A549 (cell line): ENCODE data around the gene INTS15. TPM values are rescaled to one million over a fixed set of nuclear protein-coding genes. Genes with fewer than 3 reads are reported as not detected.

ENCODE experiments used
- ATAC-seq, 2 experiments: fragments of 200-7000 bp in 1 of 2; fragments of >200 bp in 1 of 2; cut with Nextera tagmentation in 1 of 2; cut with Tn5 transposase in 1 of 2; 3 replicates each; pipeline versions ENCODE4 v1.8.0 to v1.9.1; 2018 to 2020; ENCODE audit warnings: mild to moderate bottlenecking in 1 of 2, moderate library complexity in 1 of 2
- CTCF ChIA-PET: fragments of 300-600 bp; sonication (Branson Sonifier 250); formaldehyde crosslinking; extraction: SDS; loops from one replicate; lab custom pipeline; 2021; ENCODE audit warnings: antibody characterized with exemption, inconsistent platforms; lab: Yijun Ruan, JAX
- POLR2A ChIA-PET: fragments of 350-600 bp; formaldehyde crosslinking; extraction: SDS; loops from one replicate; lab custom pipeline; 2021; ENCODE audit warnings: antibody characterized with exemption, inconsistent platforms; lab: Yijun Ruan, JAX
- DNase-seq, 2 experiments: peaks; one replicate each; pipeline versions ENCODE4 v3.0.0 to v3.0.0-alpha.2; 2011 to 2016; ENCODE audit warnings: low read depth in 1 of 2, low spot score in 1 of 2
- FAIRE-seq: peaks from 2 replicates; lab custom pipeline; 2011; peaks lifted over from hg19 to GRCh38; lab: Jason Lieb, UNC
- H3K27ac ChIP-seq, 2 experiments: fragments of >200 bp; sonication (Bioruptor Twin); formaldehyde crosslinking; 3 replicates each; pipeline ENCODE4 v1.5.1; 2016 to 2017
- H3K4me1 ChIP-seq: fragments of >200 bp; sonication (Bioruptor Twin); formaldehyde crosslinking; 3 replicates; pipeline ENCODE4 v1.6.1; 2016
- H3K4me2 ChIP-seq: fragments of >200 bp; sonication (Bioruptor Twin); formaldehyde crosslinking; 3 replicates; pipeline ENCODE4 v1.6.1; 2016
- H3K4me3 ChIP-seq: fragments of >200 bp; sonication (Bioruptor Twin); formaldehyde crosslinking; 3 replicates; pipeline ENCODE4 v1.5.1; 2016
- H3K9me3 ChIP-seq: fragments of >200 bp; sonication (Bioruptor Twin); formaldehyde crosslinking; 3 replicates; pipeline ENCODE4 v1.6.1; 2016
- CBX8 ChIP-seq: fragments of 200-600 bp; sonication (generic); IDR thresholded peaks from 2 replicates; pipeline ENCODE4 v1.6.1; 2016
- CEBPB ChIP-seq, 2 experiments: fragments of >200 bp in 1 of 2; sonication (Bioruptor Twin) in 1 of 2; formaldehyde crosslinking in 1 of 2; IDR thresholded peaks; 2 replicates each; pipeline ENCODE4 v1.6.1; 2012 to 2016
- CHD4 ChIP-seq: fragments of 200-600 bp; sonication (generic); IDR thresholded peaks from 2 replicates; pipeline ENCODE4 v1.6.1; 2016; ENCODE audit warnings: antibody characterized with exemption, mild to moderate bottlenecking, borderline replicate concordance
- CTCF ChIP-seq: fragments of >200 bp; sonication (Bioruptor Twin); formaldehyde crosslinking; IDR thresholded peaks from 3 replicates; pipeline ENCODE4 v1.5.1; 2016
- EHF ChIP-seq: fragments of 250-450 bp; sonication (Bioruptor Pico); IDR thresholded peaks from 2 replicates; pipeline ENCODE4 v1.5.0; 2020; ENCODE audit warnings: mild to moderate bottlenecking
- EHMT2 ChIP-seq: fragments of 200-600 bp; sonication (generic); IDR thresholded peaks from 2 replicates; pipeline ENCODE4 v1.6.1; 2016; ENCODE audit warnings: antibody characterized with exemption, low read depth, mild to moderate bottlenecking, moderate library complexity
- FOSB ChIP-seq: fragments of 250-450 bp; sonication (Bioruptor Pico); IDR thresholded peaks from 2 replicates; pipeline ENCODE4 v1.5.0; 2020; ENCODE audit warnings: mild to moderate bottlenecking, moderate library complexity
- GATA3 ChIP-seq: IDR thresholded peaks from 2 replicates; pipeline ENCODE4 v1.6.1; 2012; ENCODE audit warnings: borderline replicate concordance
- HDAC2 ChIP-seq: fragments of 200-600 bp; sonication (generic); IDR thresholded peaks from 2 replicates; pipeline ENCODE4 v1.6.1; 2016
- HEYL ChIP-seq: fragments of 250-450 bp; sonication (Bioruptor Pico); IDR thresholded peaks from 2 replicates; pipeline ENCODE4 v1.8.0; 2021; ENCODE audit warnings: mild to moderate bottlenecking, moderate library complexity
- HOXA7 ChIP-seq: fragments of 250-450 bp; sonication (Bioruptor Pico); IDR thresholded peaks from 2 replicates; pipeline ENCODE4 v1.5.0; 2020; ENCODE audit warnings: mild to moderate bottlenecking, moderate library complexity
- HOXB13 ChIP-seq: fragments of 250-450 bp; sonication (Bioruptor Pico); IDR thresholded peaks from 2 replicates; pipeline ENCODE4 v1.5.0; 2020; ENCODE audit warnings: low read depth, mild to moderate bottlenecking, moderate library complexity
- HOXB5 ChIP-seq: fragments of 250-450 bp; sonication (Bioruptor Pico); IDR thresholded peaks from 2 replicates; pipeline ENCODE4 v1.5.0; 2020; ENCODE audit warnings: mild to moderate bottlenecking, moderate library complexity
- MAFK ChIP-seq: fragments of 450-650 bp; IDR thresholded peaks from 2 replicates; pipeline ENCODE4 v1.6.1; 2014; ENCODE audit not compliant: partially characterized antibody
- MAZ ChIP-seq: fragments of 150-350 bp; IDR thresholded peaks from 2 replicates; pipeline ENCODE4 v1.6.1; 2014; ENCODE audit warnings: antibody characterized with exemption, low read depth, low read length, borderline replicate concordance
- NFE2L2 ChIP-seq: fragments of 150-350 bp; conservative IDR thresholded peaks from 2 replicates; pipeline ENCODE4 v1.6.1; 2014; ENCODE audit warnings: low read length
- NPAS2 ChIP-seq: fragments of 250-450 bp; sonication (Bioruptor Pico); IDR thresholded peaks from 2 replicates; pipeline ENCODE4 v1.8.0; 2022; ENCODE audit warnings: mild to moderate bottlenecking, moderate library complexity, borderline replicate concordance
- PBX3 ChIP-seq: IDR thresholded peaks from 2 replicates; pipeline ENCODE4 v1.6.1; 2012
- PHF8 ChIP-seq: fragments of 200-600 bp; sonication (generic); IDR thresholded peaks from 2 replicates; pipeline ENCODE4 v1.6.1; 2016; ENCODE audit warnings: low read depth, mild to moderate bottlenecking, antibody characterized with exemption, moderate library complexity, borderline replicate concordance
- POLR2AphosphoS2 ChIP-seq: conservative IDR thresholded peaks from 2 replicates; pipeline ENCODE4 v1.6.1; 2012; ENCODE audit warnings: low read length, improper control_type of control experiment, inconsistent platforms
- RAD21 ChIP-seq, 2 experiments: fragments of >200 bp in 1 of 2; sonication (Bioruptor Twin) in 1 of 2; formaldehyde crosslinking in 1 of 2; IDR thresholded peaks in 1 of 2; conservative IDR thresholded peaks in 1 of 2; 2 replicates in 1 of 2; 3 replicates in 1 of 2; pipeline ENCODE4 v1.6.1; 2012 to 2018; ENCODE audit warnings: inconsistent platforms in 1 of 2
- RARB ChIP-seq: fragments of 250-450 bp; sonication (Bioruptor Pico); IDR thresholded peaks from 2 replicates; pipeline ENCODE4 v1.8.0; 2021; ENCODE audit warnings: mild to moderate bottlenecking, moderate library complexity
- RFX5 ChIP-seq: fragments of 450-650 bp; IDR thresholded peaks from 2 replicates; pipeline ENCODE4 v1.7.1; 2014; ENCODE audit warnings: antibody characterized with exemption, mild to moderate bottlenecking, moderate library complexity
- SREBF2 ChIP-seq: fragments of 450-650 bp; IDR thresholded peaks from 2 replicates; pipeline ENCODE4 v1.6.1; 2014; ENCODE audit warnings: mild to moderate bottlenecking, moderate library complexity
- TFCP2L1 ChIP-seq: fragments of 250-450 bp; sonication (Bioruptor Pico); IDR thresholded peaks from 2 replicates; pipeline ENCODE4 v1.5.0; 2021; ENCODE audit warnings: mild to moderate bottlenecking
- TP53 ChIP-seq: fragments of 250-450 bp; sonication (Bioruptor Pico); IDR thresholded peaks from 2 replicates; pipeline ENCODE4 v1.5.0; 2021; ENCODE audit warnings: mild to moderate bottlenecking, moderate library complexity
- ZC3H11A ChIP-seq: fragments of 450-650 bp; IDR thresholded peaks from 2 replicates; pipeline ENCODE4 v1.6.1; 2014; ENCODE audit warnings: antibody characterized with exemption, mild to moderate bottlenecking
- ZFP36 ChIP-seq: fragments of 450-650 bp; IDR thresholded peaks from 2 replicates; pipeline ENCODE4 v1.6.1; 2014; ENCODE audit warnings: borderline replicate concordance; ENCODE audit not compliant: partially characterized antibody
- ZNF302 ChIP-seq: fragments of 250-450 bp; sonication (Bioruptor Pico); IDR thresholded peaks from 2 replicates; pipeline ENCODE4 v1.9.0; 2021; ENCODE audit warnings: inconsistent platforms, mild to moderate bottlenecking, moderate library complexity
- ZSCAN20 ChIP-seq: fragments of 250-450 bp; sonication (Bioruptor Pico); IDR thresholded peaks from 2 replicates; pipeline ENCODE4 v1.8.0; 2022; ENCODE audit warnings: mild to moderate bottlenecking, moderate library complexity
- WGBS: methylation state at CpG from one replicate; pipeline ENCODE4 v1.1.6; 2017; ENCODE audit errors: missing lambda C conversion rate; 5-methylcytosine and 5-hydroxymethylcytosine counted together
- polyA plus RNA-seq, 4 experiments: library from polyadenylated mRNA; depleted of rRNA in 3 of 4; stranded (reverse); fragments of >200 nt; fragmentation: RNase III in 1 of 4; extraction: RNeasy Plus Mini Kit Qiagen cat#74134 plus additional on column Dnase treatment in 1 of 4; gene quantifications; 2 replicates in 3 of 4; 3 replicates in 1 of 4; pipeline ENCODE4 v1.2.3, GENCODE V29; 2011 to 2017
- TF ChIP-seq, protein P1 (sequence below): fragments of >200 bp; sonication (Bioruptor Twin); formaldehyde crosslinking; IDR thresholded peaks from 2 replicates; pipeline ENCODE4 v1.6.1; 2016

The INTS15 gene
- polyA plus RNA-seq, 2 of the 4 experiments (the other 2 are of a cell fraction): 14.7 to 23.4 TPM

DNA sequence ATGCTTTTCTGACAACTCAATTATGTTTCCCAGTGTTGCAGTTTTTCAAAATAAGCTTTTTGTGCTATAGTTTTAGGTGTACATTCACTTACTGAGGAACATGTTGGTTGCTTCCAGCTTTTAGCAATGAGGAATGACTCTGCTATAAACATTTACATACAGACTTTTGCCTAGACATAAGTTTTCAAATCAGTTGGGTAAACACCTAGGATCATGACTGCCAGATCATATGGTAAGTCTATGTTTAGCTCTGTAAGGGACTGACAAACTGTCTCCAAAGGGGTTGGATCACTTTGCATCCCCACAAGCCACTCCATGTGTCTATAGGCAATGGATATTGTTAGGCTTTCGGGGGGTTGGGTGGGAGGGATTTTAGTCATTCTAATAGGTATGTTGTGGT is 27.7 kb upstream of the INTS15 start:
- 0 out of 3 replicates have a peak, but pooled peaks cover 3% of the 10 kb centered on the region for H3K4me1 ChIP-seq
- CTCF ChIA-PET: interaction anchor here (0.6 to 1.9 kb wide), 6 partner anchors 13 to 1789 kb away, joined by 3 to 8 read pairs (median 4); partner anchors contain the start of gene INTS15
- FAIRE-seq (no peak), DNase-seq (no peak), ATAC-seq (no peak)
- POLR2A ChIA-PET: no interaction called here
- TF ChIP-seq RFX5 (no peak), HDAC2 (no peak), ZC3H11A (no peak), NFE2L2 (no peak), HOXB5 (CRISPR knock-in tag) (no peak), ZSCAN20 (CRISPR knock-in tag) (no peak), POLR2AphosphoS2 (no peak), NPAS2 (CRISPR knock-in tag) (no peak), TFCP2L1 (CRISPR knock-in tag) (no peak), CEBPB (IDR thresholded peaks at IDR 0.05) (no peak), ZFP36 (no peak), PHF8 (no peak)
- TF ChIP-seq, protein P1, sequence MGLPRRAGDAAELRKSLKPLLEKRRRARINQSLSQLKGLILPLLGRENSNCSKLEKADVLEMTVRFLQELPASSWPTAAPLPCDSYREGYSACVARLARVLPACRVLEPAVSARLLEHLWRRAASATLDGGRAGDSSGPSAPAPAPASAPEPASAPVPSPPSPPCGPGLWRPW: no peak
- WGBS: 65% methylated on average over 1 of the region's 1 CpG
- H3K4me2 ChIP-seq: no peak overlapping the region
- no peak overlapping the region for H3K4me3 ChIP-seq
- H3K9me3 ChIP-seq: no peaks in the 10 kb centered on the region
- H3K27ac ChIP-seq: no peak overlapping the region

DNA sequence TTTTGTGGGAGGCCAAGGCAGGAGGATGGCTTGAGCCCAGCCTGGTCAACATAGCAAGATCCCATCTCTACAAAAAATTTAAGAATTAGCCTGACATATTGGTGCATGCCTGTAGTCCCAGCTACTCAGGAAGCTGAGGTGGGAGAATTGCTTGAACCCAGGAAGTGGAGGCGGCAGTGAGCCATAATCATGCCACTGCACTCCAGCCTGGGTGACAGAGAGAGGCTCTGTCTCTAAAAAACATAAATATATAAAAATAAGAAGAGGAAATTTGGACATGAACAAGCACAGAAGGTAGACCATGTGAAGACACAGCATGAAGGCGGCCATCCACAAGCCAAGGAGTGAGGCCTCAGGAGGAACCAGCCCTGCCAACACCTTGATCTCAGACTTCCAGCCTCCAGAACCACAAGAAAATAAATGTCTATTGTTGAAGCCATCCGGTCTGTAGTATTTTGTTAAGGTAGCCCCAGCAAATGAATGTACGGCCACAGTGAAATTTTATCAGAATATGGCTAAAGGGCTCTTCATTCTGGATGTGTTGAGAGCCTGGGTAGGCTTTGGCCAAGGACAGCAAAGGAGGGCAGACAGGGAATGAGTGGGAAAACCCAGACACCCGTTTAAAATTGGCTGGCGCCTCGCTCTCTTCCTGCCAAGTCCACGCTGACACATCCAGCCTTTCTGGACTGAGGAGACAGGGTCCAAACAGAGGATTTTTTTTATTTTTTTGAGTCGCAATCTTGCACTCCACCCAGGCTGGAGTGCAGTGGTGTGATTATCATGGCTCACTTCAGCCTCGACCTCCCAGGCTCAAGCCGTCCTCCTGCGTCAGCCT is 25.7 kb upstream of the INTS15 start:
- WGBS: 70% methylated on average over 12 of the region's 12 CpGs
- POLR2A ChIA-PET: no interaction called here
- FAIRE-seq: no peak

DNA sequence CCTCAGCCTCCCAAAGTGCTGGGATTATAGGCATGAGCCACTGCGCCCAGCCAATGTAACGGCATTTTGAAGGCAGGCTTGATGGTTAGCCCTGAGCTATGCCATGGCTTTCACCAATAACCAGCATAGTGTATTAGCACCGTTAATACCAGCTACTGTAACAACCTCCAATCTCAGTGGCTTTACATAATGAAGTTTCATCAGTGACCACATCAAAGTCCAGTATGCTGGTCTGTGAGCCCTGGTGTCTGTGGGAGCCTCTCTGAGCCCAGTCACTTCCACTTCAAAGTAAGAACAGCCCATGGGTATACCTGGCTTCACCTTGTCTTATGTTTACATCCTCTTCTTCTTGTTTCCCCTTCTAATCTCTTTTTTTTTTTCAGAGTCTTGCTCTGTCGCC is 24.2 kb upstream of the INTS15 start:
- Histone ChIP-seq H3K4me1 (no peaks in the 10 kb centered on the region), H3K27ac (no peak overlapping the region), H3K4me2 (no peak overlapping the region), H3K4me3 (no peak overlapping the region), H3K9me3 (no peaks in the 10 kb centered on the region)
- ChIA-PET POLR2A (no interaction called here), CTCF (interaction anchor here (1.3 kb wide), 1 partner anchor 9 kb away, joined by 3 read pairs; no protein-coding TSS in a partner anchor)
- DNase-seq (no peak), ATAC-seq (no peak; a peak in 2 of 6 replicates), FAIRE-seq (no peak)
- 73% methylated on average over 4 of the region's 4 CpGs for WGBS
- TF ChIP-seq CHD4: no peak
- TF ChIP-seq EHF: no peak
- TF ChIP-seq FOSB (CRISPR knock-in tag): no peak
- TF ChIP-seq HOXB13 (CRISPR knock-in tag): no peak
- TF ChIP-seq MAZ: no peak
- no peak for TF ChIP-seq PBX3
- no peak for TF ChIP-seq CTCF
- TF ChIP-seq RAD21 (conservative IDR thresholded peaks at IDR 0.05 in 1 of 2, IDR thresholded peaks at IDR 0.05 in 1 of 2): no peak
- no peak for TF ChIP-seq HOXA7 (CRISPR knock-in tag)
- no peak for TF ChIP-seq GATA3
- no peak for TF ChIP-seq NPAS2 (CRISPR knock-in tag)
- TF ChIP-seq EHMT2: no peak
- no peak for TF ChIP-seq TP53 (CRISPR knock-in tag)
- TF ChIP-seq NFE2L2: no peak
- TF ChIP-seq CBX8: no peak
- TF ChIP-seq SREBF2: no peak
- no peak for TF ChIP-seq ZC3H11A
- no peak for TF ChIP-seq POLR2AphosphoS2
- no peak for TF ChIP-seq RARB (CRISPR knock-in tag)

More for the DNA sequence above, 25.7 kb upstream of the INTS15 start:
- no peak for TF ChIP-seq HDAC2
- TF ChIP-seq POLR2AphosphoS2: no peak
- TF ChIP-seq HOXA7 (CRISPR knock-in tag): no peak
- no peak for TF ChIP-seq HEYL (CRISPR knock-in tag)
- no peak for TF ChIP-seq ZNF302 (CRISPR knock-in tag)
- TF ChIP-seq MAFK: no peak
- TF ChIP-seq HOXB13 (CRISPR knock-in tag): no peak
- H3K4me3 ChIP-seq: no peak overlapping the region
- CTCF ChIA-PET: interaction anchor here (1.0 to 1.1 kb wide), 2 partner anchors 9 to 26 kb away, joined by 3 to 4 read pairs; partner anchors contain the start of gene INTS15
- H3K27ac ChIP-seq: no peak overlapping the region
- no peak for ATAC-seq
- no peak for DNase-seq
- no peaks in the 10 kb centered on the region for H3K9me3 ChIP-seq
- no peak overlapping the region for H3K4me2 ChIP-seq
- H3K4me1 ChIP-seq: 0 out of 3 replicates have a peak, but pooled peaks cover under 1% of the 10 kb centered on the region
